ENCODE results near the gene TCF12. TPM values are rescaled to one million over a fixed set of nuclear protein-coding genes. Genes with fewer than 3 reads are reported as not detected.

Gene TCF12
- total and polyA plus RNA-seq, 4 donors: 17.8 to 158 (median 64.4) TPM

DNA sequence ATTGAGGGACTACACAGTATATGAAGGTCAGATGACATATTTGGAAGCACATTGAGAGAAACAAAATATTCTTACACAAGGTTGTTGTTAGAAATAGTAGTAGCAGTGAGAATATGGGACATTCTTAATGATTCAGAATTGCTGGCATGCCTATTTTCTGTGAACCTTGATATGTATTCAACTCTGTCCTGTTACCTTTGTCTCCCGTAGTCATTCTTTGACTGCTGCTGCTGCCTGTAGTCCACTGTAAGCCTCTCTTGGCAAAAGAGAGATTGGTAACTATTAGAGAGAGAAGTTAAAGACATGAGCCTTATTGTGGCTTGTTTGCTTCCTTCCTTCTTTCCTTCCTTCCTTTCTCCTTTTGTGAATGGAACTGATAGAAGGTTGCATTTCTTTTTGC lies 64.5 kb downstream of the TCF12 start:
- Histone ChIP-seq H3K9me3 (ENCODE audit: control insufficient read depth, low read length) (no peaks in the 10 kb centered on the region), H3K4me3 (ENCODE audit: low read length in 2 of 2) (no peak overlapping the region), H3K27me3 (ENCODE audit: control insufficient read depth in 1 of 2, insufficient read depth in 2 of 2, low read length in 1 of 2) (no peaks in the 10 kb centered on the region), H3K36me3 (ENCODE audit: control insufficient read depth in 1 of 2, insufficient read depth in 2 of 2, low read length in 1 of 2) (no peaks in the 10 kb centered on the region), H3K27ac (ENCODE audit: low read depth in 1 of 2, low read length in 2 of 2) (no peak overlapping the region), H3K4me1 (ENCODE audit: control insufficient read depth in 1 of 2, insufficient read depth in 2 of 2, low read length in 2 of 2) (peaks cover 0 to 3% of the 10 kb centered on the region in 2 donors)
- ATAC-seq (ENCODE audit: low FRiP score): no peak
- intact Hi-C loops (cut with DNase I): no loop called here
- WGBS, 2 donors: 67 to 78% methylated on average over 1 of the region's 1 CpG
- DNase-seq: no peak

DNA sequence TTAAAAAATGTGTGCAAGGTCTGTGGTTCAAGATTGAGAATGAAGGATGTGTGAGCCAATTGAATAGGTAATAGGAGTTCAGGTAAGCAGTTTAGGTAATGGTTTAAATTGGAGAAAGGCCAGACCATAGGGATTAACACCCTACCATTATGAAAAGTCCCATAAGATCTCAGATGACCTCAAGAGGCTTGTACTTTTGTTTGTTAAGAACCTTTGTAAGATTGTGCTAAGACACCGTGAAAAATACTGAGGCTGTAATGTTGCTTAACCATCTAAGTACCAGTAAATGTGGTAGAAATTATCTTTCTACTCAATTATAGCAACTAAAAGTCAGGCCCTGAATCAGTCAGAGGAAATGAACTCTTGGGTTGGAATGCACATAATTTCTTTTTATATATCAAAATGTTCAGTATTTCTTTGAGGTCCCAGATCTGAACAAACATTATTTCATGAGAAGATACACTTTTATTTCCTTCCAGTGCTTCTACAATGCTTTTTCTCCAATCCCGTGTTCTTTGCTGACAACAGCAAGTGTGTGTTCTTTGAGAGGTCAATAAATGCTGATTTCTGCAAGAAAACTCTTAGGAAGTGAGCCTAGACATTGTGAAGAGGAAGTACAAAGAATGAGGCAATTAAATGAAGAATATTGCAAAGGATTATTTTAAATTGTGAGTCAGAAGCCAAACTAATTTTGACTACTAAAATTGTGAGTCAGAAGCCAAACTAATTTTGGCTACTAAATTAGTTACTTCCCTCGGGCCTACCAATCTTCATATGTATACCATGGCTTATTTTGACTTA lies 66.4 kb downstream of the TCF12 start:
- no peaks in the 10 kb centered on the region for H3K36me3 ChIP-seq (ENCODE audit: control insufficient read depth in 1 of 2, insufficient read depth in 2 of 2, low read length in 1 of 2)
- H3K27ac ChIP-seq (ENCODE audit: low read depth in 1 of 2, low read length in 2 of 2): no peak overlapping the region
- intact Hi-C loops (cut with DNase I): no loop called here

DNA sequence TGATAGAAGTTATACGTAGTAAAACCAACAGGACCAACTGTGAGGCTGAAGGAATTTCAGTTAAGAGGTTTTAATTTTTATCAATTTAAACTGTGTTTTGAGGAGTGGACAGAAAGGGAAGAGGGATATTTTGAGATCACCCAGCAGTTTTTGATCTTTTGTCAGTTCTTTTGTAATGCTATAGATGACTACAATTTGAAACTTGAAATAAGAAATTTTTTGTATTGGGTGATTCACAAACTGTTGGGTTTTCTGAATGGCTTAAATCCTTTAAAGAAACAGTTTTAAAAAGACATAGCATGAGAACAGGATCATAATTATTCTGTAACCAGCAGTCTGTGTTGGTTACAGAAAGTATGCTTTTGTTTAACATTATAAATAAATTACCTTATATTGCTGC lies 67.4 kb downstream of the TCF12 start:
- WGBS, 2 donors: 91 to 92% methylated on average over 1 of the region's 1 CpG
- ATAC-seq (ENCODE audit: low FRiP score): no peak

More for the DNA sequence above, 66.4 kb downstream of the TCF12 start:
- H3K9me3 ChIP-seq (ENCODE audit: control insufficient read depth, low read length): no peaks in the 10 kb centered on the region
- ATAC-seq (ENCODE audit: low FRiP score): no peak
- no peaks in the 10 kb centered on the region for H3K27me3 ChIP-seq (ENCODE audit: control insufficient read depth in 1 of 2, insufficient read depth in 2 of 2, low read length in 1 of 2)
- DNase-seq: no peak
- peaks cover 0 to 3% of the 10 kb centered on the region in 2 donors for H3K4me1 ChIP-seq (ENCODE audit: control insufficient read depth in 1 of 2, insufficient read depth in 2 of 2, low read length in 2 of 2)
- 46 to 54% methylated on average over 3 of the region's 3 CpGs for WGBS, 2 donors
- no peak overlapping the region for H3K4me3 ChIP-seq (ENCODE audit: low read length in 2 of 2)

DNA sequence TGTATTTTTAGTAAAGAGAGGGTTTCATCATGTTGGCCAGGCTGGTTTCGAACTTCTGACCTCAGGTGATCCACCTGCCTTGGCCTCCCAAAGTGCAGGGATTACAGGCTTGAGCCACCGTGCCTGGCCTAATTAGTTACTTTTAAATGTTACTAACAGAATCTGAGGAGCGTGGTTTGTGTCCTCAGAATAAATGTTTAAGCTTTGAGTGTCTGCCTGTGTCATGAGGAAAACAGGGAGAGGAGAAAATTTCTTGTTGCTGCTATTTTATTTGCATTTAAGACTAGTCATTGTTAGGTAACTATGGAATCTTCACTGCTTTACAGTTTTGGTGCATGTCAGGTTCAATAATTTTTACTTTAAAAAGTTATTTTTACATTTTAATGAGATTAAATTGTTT lies 68.8 kb downstream of the TCF12 start:
- Histone ChIP-seq H3K27ac (ENCODE audit: low read depth in 1 of 2, low read length in 2 of 2) (no peak overlapping the region), H3K4me1 (ENCODE audit: control insufficient read depth in 1 of 2, insufficient read depth in 2 of 2, low read length in 2 of 2) (peaks cover 0 to 1% of the 10 kb centered on the region in 2 donors), H3K4me3 (ENCODE audit: low read length in 2 of 2) (no peak overlapping the region), H3K36me3 (ENCODE audit: control insufficient read depth in 1 of 2, insufficient read depth in 2 of 2, low read length in 1 of 2) (no peaks in the 10 kb centered on the region), H3K27me3 (ENCODE audit: control insufficient read depth in 1 of 2, insufficient read depth in 2 of 2, low read length in 1 of 2) (no peaks in the 10 kb centered on the region), H3K9me3 (ENCODE audit: control insufficient read depth, low read length) (no peaks in the 10 kb centered on the region)
- ATAC-seq (ENCODE audit: low FRiP score): no peak
- intact Hi-C loops (cut with DNase I): no loop called here
- no peak for DNase-seq
- WGBS, 2 donors: 87 to 89% methylated on average over 3 of the region's 3 CpGs

More for the DNA sequence above, 67.4 kb downstream of the TCF12 start:
- no peak for DNase-seq
- peaks cover 0 to 1% of the 10 kb centered on the region in 2 donors for H3K4me1 ChIP-seq (ENCODE audit: control insufficient read depth in 1 of 2, insufficient read depth in 2 of 2, low read length in 2 of 2)
- intact Hi-C loops (cut with DNase I): no loop called here
- H3K4me3 ChIP-seq (ENCODE audit: low read length in 2 of 2): no peak overlapping the region
- H3K27ac ChIP-seq (ENCODE audit: low read depth in 1 of 2, low read length in 2 of 2): no peak overlapping the region
- H3K9me3 ChIP-seq (ENCODE audit: control insufficient read depth, low read length): no peaks in the 10 kb centered on the region
- H3K27me3 ChIP-seq (ENCODE audit: control insufficient read depth in 1 of 2, insufficient read depth in 2 of 2, low read length in 1 of 2): no peaks in the 10 kb centered on the region
- H3K36me3 ChIP-seq (ENCODE audit: control insufficient read depth in 1 of 2, insufficient read depth in 2 of 2, low read length in 1 of 2): no peaks in the 10 kb centered on the region

DNA sequence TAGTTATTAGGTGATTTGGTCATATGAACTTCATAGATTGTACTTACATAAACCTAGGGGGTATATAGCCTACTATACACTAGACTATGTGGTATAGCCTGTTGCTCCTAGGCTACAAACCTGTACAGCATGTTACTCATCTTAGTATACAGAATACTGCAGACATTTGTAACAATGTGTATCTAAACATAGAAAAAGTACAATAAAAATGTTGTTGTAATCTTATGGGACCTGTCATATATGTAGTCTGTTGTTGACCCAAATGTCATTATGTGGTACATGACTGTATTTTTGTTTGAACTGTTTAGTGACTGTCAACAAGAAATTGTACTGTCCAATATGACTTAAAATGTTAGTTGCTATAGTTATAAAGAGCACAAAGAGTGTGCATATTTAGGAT lies 69.8 kb downstream of the TCF12 start:
- DNase-seq (no peak), ATAC-seq (ENCODE audit: low FRiP score) (no peak)
- Histone ChIP-seq H3K4me3 (ENCODE audit: low read length in 2 of 2) (no peak overlapping the region), H3K9me3 (ENCODE audit: control insufficient read depth, low read length) (no peaks in the 10 kb centered on the region), H3K4me1 (ENCODE audit: control insufficient read depth in 1 of 2, insufficient read depth in 2 of 2, low read length in 2 of 2) (peaks cover 0 to 1% of the 10 kb centered on the region in 2 donors), H3K27me3 (ENCODE audit: control insufficient read depth in 1 of 2, insufficient read depth in 2 of 2, low read length in 1 of 2) (no peaks in the 10 kb centered on the region), H3K27ac (ENCODE audit: low read depth in 1 of 2, low read length in 2 of 2) (no peak overlapping the region), H3K36me3 (ENCODE audit: control insufficient read depth in 1 of 2, insufficient read depth in 2 of 2, low read length in 1 of 2) (peaks cover 0 to 2% of the 10 kb centered on the region in 2 donors)
- intact Hi-C loops (cut with DNase I): no loop called here

DNA sequence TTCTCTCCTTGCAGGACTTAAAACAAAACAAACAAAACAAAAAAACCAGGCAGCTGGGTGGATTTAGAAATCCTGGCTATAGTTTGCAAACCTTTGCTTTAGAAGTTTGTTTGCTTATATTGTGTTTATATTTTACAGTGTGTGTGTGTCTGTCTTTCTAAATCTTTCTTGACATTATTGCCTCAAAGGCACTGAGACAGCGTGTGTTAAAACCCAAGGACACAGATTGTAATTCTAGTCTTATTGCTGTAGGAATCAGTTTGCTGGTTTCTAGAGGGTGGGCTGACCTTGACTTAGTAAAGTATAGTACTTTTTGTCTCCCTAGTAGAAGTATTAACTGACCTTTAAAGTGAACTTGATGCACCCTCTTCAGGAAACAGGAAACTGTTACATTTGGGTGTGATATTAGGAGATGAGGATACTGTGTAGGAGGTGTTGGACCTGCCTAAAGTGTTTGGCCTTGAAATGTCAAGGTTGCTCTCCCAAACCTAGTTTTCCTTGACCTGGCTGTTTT lies 71.0 kb downstream of the TCF12 start:
- ATAC-seq (ENCODE audit: low FRiP score) (no peak), DNase-seq (no peak)
- intact Hi-C loops (cut with DNase I): no loop called here
- Histone ChIP-seq H3K4me1 (ENCODE audit: control insufficient read depth in 1 of 2, insufficient read depth in 2 of 2, low read length in 2 of 2) (no peaks in the 10 kb centered on the region), H3K4me3 (ENCODE audit: low read length in 2 of 2) (no peak overlapping the region), H3K9me3 (ENCODE audit: control insufficient read depth, low read length) (no peaks in the 10 kb centered on the region), H3K27me3 (ENCODE audit: control insufficient read depth in 1 of 2, insufficient read depth in 2 of 2, low read length in 1 of 2) (no peaks in the 10 kb centered on the region), H3K36me3 (ENCODE audit: control insufficient read depth in 1 of 2, insufficient read depth in 2 of 2, low read length in 1 of 2) (peaks cover 0 to 4% of the 10 kb centered on the region in 2 donors), H3K27ac (ENCODE audit: low read depth in 1 of 2, low read length in 2 of 2) (no peak overlapping the region)
- WGBS, 2 donors: 91 to 97% methylated on average over 1 of the region's 1 CpG

DNA sequence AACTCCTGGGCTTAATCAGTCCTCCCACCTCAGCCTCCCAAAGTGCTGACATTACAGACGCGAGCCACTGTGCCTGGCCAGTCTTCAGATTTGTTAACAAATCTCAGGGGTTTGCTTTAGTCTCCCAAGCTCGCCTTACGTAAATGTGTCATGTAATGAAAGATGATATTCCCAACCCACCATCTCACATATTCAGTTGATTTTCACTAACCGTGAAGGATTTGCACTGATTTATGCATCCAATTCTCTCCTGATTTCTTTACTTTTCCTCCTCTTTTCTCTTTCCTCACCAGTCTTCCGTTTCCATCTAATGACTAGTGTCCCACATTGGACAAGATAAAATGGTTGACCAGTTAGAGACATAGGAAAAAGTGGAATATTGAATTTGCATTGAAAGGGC lies 72.6 kb downstream of the TCF12 start:
- 96 to 97% methylated on average over 6 of the region's 6 CpGs for WGBS, 2 donors
- Histone ChIP-seq H3K4me3 (ENCODE audit: low read length in 2 of 2) (no peak overlapping the region), H3K9me3 (ENCODE audit: control insufficient read depth, low read length) (no peaks in the 10 kb centered on the region), H3K4me1 (ENCODE audit: control insufficient read depth in 1 of 2, insufficient read depth in 2 of 2, low read length in 2 of 2) (no peaks in the 10 kb centered on the region), H3K27ac (ENCODE audit: low read depth in 1 of 2, low read length in 2 of 2) (no peak overlapping the region), H3K36me3 (ENCODE audit: control insufficient read depth in 1 of 2, insufficient read depth in 2 of 2, low read length in 1 of 2) (peaks cover 0 to 4% of the 10 kb centered on the region in 2 donors), H3K27me3 (ENCODE audit: control insufficient read depth in 1 of 2, insufficient read depth in 2 of 2, low read length in 1 of 2) (no peaks in the 10 kb centered on the region)
- no peak for ATAC-seq (ENCODE audit: low FRiP score)
- DNase-seq: no peak
- intact Hi-C loops (cut with DNase I): no loop called here

DNA sequence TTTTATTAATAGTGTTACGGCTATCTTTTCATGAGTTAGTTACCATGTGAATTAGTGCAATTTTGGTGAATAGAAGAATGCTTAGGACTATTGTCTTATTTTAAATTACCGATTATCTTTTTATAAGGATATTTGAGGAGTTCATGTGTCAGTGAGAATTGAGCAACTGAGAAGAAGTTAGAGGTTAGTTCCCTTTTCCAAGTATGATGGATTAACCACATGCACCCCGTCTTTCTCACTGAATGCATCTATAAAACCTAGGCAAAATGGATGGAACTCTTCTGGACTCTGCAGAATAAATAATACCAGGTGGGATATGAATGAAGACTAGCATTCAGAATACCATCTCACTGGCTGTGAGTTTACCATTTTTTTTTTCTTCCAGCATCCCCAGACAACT lies 74.3 kb downstream of the TCF12 start:
- Histone ChIP-seq H3K27ac (ENCODE audit: low read depth in 1 of 2, low read length in 2 of 2) (no peak overlapping the region), H3K4me1 (ENCODE audit: control insufficient read depth in 1 of 2, insufficient read depth in 2 of 2, low read length in 2 of 2) (no peaks in the 10 kb centered on the region), H3K4me3 (ENCODE audit: low read length in 2 of 2) (no peak overlapping the region), H3K27me3 (ENCODE audit: control insufficient read depth in 1 of 2, insufficient read depth in 2 of 2, low read length in 1 of 2) (no peaks in the 10 kb centered on the region), H3K9me3 (ENCODE audit: control insufficient read depth, low read length) (no peaks in the 10 kb centered on the region), H3K36me3 (ENCODE audit: control insufficient read depth in 1 of 2, insufficient read depth in 2 of 2, low read length in 1 of 2) (peaks cover 0 to 4% of the 10 kb centered on the region in 2 donors)
- WGBS, 2 donors: 94 to 97% methylated on average over 3 of the region's 3 CpGs
- no peak for ATAC-seq (ENCODE audit: low FRiP score)
- intact Hi-C loops (cut with DNase I): no loop called here
- no peak for DNase-seq

DNA sequence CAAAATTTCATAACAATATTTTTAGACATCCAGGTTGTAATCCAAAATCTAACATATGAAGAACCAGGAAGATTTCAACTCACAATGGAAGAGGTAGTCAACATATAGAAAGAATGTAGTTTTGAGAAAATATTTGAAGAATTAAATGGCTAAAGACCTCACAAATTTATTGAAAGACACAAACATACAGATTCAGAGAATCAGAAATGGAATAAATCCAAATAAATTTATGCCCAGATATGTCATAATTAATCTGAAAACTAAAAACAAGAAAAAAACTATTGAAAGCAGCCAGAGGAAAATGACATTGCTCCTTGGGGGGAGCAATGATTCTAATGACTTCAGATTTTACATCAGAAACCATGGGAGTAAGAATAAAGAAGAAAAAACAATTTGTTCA lies 75.8 kb downstream of the TCF12 start:
- Histone ChIP-seq H3K27me3 (ENCODE audit: control insufficient read depth in 1 of 2, insufficient read depth in 2 of 2, low read length in 1 of 2) (no peaks in the 10 kb centered on the region), H3K9me3 (ENCODE audit: control insufficient read depth, low read length) (no peaks in the 10 kb centered on the region), H3K27ac (ENCODE audit: low read depth in 1 of 2, low read length in 2 of 2) (no peak overlapping the region), H3K4me3 (ENCODE audit: low read length in 2 of 2) (no peak overlapping the region), H3K4me1 (ENCODE audit: control insufficient read depth in 1 of 2, insufficient read depth in 2 of 2, low read length in 2 of 2) (no peaks in the 10 kb centered on the region), H3K36me3 (ENCODE audit: control insufficient read depth in 1 of 2, insufficient read depth in 2 of 2, low read length in 1 of 2) (peaks cover 0 to 4% of the 10 kb centered on the region in 2 donors)
- ATAC-seq (ENCODE audit: low FRiP score) (no peak), DNase-seq (no peak)
- intact Hi-C loops (cut with DNase I): no loop called here
